GM12878 (cell line): ENCODE measurements around the gene TPCN1. TPM values are rescaled to one million over a fixed set of nuclear protein-coding genes. Genes with fewer than 3 reads are reported as not detected.

Experiments used
- ATAC-seq: fragments of 200-7000 bp; cut with Tn5 transposase; 3 replicates; pipeline ENCODE4 v1.9.1; 2020; ENCODE audit warnings: mild to moderate bottlenecking, moderate library complexity
- BruUV-seq: library from RNA; stranded (reverse); fragments of 400-500 nt; replicated peaks from 2 replicates; lab custom pipeline; 2021; lab: Mats Ljungman, UMichigan
- CTCF ChIA-PET: fragments of 300-600 bp; sonication (Branson Sonifier 250); formaldehyde crosslinking; extraction: SDS; loops from one replicate; lab custom pipeline; 2021; ENCODE audit warnings: inconsistent platforms; lab: Yijun Ruan, JAX
- POLR2A ChIA-PET: fragments of 350-600 bp; formaldehyde crosslinking; extraction: SDS; loops from one replicate; lab custom pipeline; 2021; ENCODE audit warnings: inconsistent platforms; lab: Charles Lee
- RAD21 ChIA-PET: fragments of 300-600 bp; sonication (Branson Sonifier 250); formaldehyde crosslinking; loops from one replicate; lab custom pipeline; 2023; ENCODE audit warnings: antibody characterized with exemption; ENCODE audit not compliant: unreplicated experiment; lab: Charles Lee
- SMC1A ChIA-PET: fragments of 300-600 bp; sonication (Branson Sonifier 250); formaldehyde crosslinking; loops from one replicate; lab custom pipeline; 2023; ENCODE audit not compliant: unreplicated experiment, uncharacterized antibody; lab: Charles Lee
- DNase-seq: peaks from one replicate; pipeline ENCODE4 v3.0.0-alpha.2; 2011; ENCODE audit warnings: low read depth, low spot score
- FAIRE-seq: peaks from 3 replicates; lab custom pipeline; 2011; peaks lifted over from hg19 to GRCh38; lab: Jason Lieb, UNC
- H2AFZ ChIP-seq: 2 replicates; pipeline ENCODE4 v1.6.0; 2011; ENCODE audit warnings: low read depth, low read length, control low read depth; ENCODE audit not compliant: control insufficient read depth
- H3K27ac ChIP-seq: 2 replicates; pipeline ENCODE4 v1.5.1; 2011; ENCODE audit warnings: control low read depth; ENCODE audit not compliant: control insufficient read depth, insufficient read depth
- H3K27me3 ChIP-seq, 2 experiments: replicated peaks in 1 of 2; 2 replicates each; pipeline versions ENCODE4 v1.6.0 to v1.6.1; 2011; ENCODE audit warnings: low read length in 1 of 2; ENCODE audit not compliant: control insufficient read depth in 2 of 2, insufficient read depth in 2 of 2
- H3K36me3 ChIP-seq, 2 experiments: 2 replicates each; pipeline ENCODE4 v1.5.1; 2011; ENCODE audit warnings: low read length in 1 of 2; ENCODE audit not compliant: control insufficient read depth in 2 of 2, insufficient read depth in 2 of 2
- H3K4me1 ChIP-seq: 2 replicates; pipeline ENCODE4 v1.6.1; 2011; ENCODE audit warnings: mild to moderate bottlenecking, low read length, moderate library complexity, mixed read lengths; ENCODE audit not compliant: control insufficient read depth, insufficient read depth
- H3K4me2 ChIP-seq: 2 replicates; pipeline ENCODE4 v1.6.0; 2011; ENCODE audit warnings: control low read depth; ENCODE audit not compliant: control insufficient read depth, insufficient read depth
- H3K4me3 ChIP-seq: fragments of 200-600 bp; sonication (generic); 2 replicates; pipeline ENCODE4 v1.5.1; 2016
- H3K79me2 ChIP-seq: 2 replicates; pipeline ENCODE4 v1.6.0; 2011; ENCODE audit warnings: low read length; ENCODE audit not compliant: control insufficient read depth, insufficient read depth
- H3K9ac ChIP-seq: 2 replicates; pipeline ENCODE4 v1.8.0; 2011; ENCODE audit warnings: low read length, control low read depth, mixed read lengths; ENCODE audit not compliant: control insufficient read depth, insufficient read depth
- H3K9me3 ChIP-seq: replicated peaks from 3 replicates; pipeline ENCODE4 v1.5.1; 2011; ENCODE audit warnings: mild to moderate bottlenecking, low read length; ENCODE audit not compliant: control insufficient read depth, insufficient read depth
- H4K20me1 ChIP-seq: 2 replicates; pipeline ENCODE4 v1.6.0; 2011; ENCODE audit not compliant: control insufficient read depth, insufficient read depth
- BMI1 ChIP-seq: fragments of 450-650 bp; IDR thresholded peaks from 2 replicates; pipeline ENCODE4 v1.6.1; 2016; ENCODE audit warnings: mild to moderate bottlenecking, moderate library complexity, borderline replicate concordance
- CBX3 ChIP-seq: fragments of 200-600 bp; sonication (generic); IDR thresholded peaks from 2 replicates; pipeline ENCODE4 v1.6.1; 2016; ENCODE audit warnings: low read depth, borderline replicate concordance
- EZH2 ChIP-seq: IDR thresholded peaks from 2 replicates; pipeline ENCODE4 v1.6.1; 2012; ENCODE audit warnings: low read depth, mild to moderate bottlenecking, control low read depth, inconsistent platforms, low read length, borderline replicate concordance; ENCODE audit not compliant: control insufficient read depth
- FOXK2 ChIP-seq: fragments of 450-650 bp; IDR thresholded peaks from 2 replicates; pipeline ENCODE4 v1.6.1; 2017; ENCODE audit warnings: mild to moderate bottlenecking, moderate library complexity
- NFIC ChIP-seq: IDR thresholded peaks from 2 replicates; pipeline ENCODE4 v1.6.1; 2012; ENCODE audit warnings: low read depth, mild to moderate bottlenecking, inconsistent platforms, low read length, moderate library complexity
- NFXL1 ChIP-seq: fragments of 450-650 bp; IDR thresholded peaks from 2 replicates; pipeline ENCODE4 v1.6.1; 2017; ENCODE audit warnings: antibody characterized with exemption, mild to moderate bottlenecking, borderline replicate concordance
- RELB ChIP-seq: fragments of 450-650 bp; IDR thresholded peaks from 2 replicates; pipeline ENCODE4 v1.6.1; 2017; ENCODE audit warnings: low read depth, mild to moderate bottlenecking, moderate library complexity
- TCF12 ChIP-seq: IDR thresholded peaks from 2 replicates; pipeline ENCODE4 v1.6.1; 2011; ENCODE audit warnings: low read depth, mild to moderate bottlenecking, low read length
- ZBTB40 ChIP-seq: fragments of 450-650 bp; IDR thresholded peaks from 2 replicates; pipeline ENCODE4 v1.6.1; 2016; ENCODE audit warnings: mild to moderate bottlenecking, moderate library complexity, borderline replicate concordance
- WGBS: methylation state at CpG from one replicate; pipeline ENCODE4 v1.1.6; 2016; ENCODE audit warnings: low lambda C conversion rate; ENCODE audit not compliant: insufficient replicate concordance, insufficient coverage; ENCODE audit errors: missing lambda C conversion rate; 5-methylcytosine and 5-hydroxymethylcytosine counted together
- in situ Hi-C: fragments of 300-500 bp; cut with MboI; formaldehyde crosslinking; loops from 9 replicates; pipeline ENCODE4 v1.14.3; 2018; ENCODE audit warnings: mixed read lengths
- intact Hi-C: fragments of 100-400 bp; cut with micrococcal nuclease; formaldehyde crosslinking; loops from one replicate; pipeline ENCODE4 v1.14.2; 2022; ENCODE audit not compliant: unreplicated experiment
- polyA plus RNA-seq, 11 experiments: library from polyadenylated mRNA; depleted of rRNA in 4 of 11; unstranded in 6 of 11; stranded (reverse) in 5 of 11; fragments of >200 nt; fragmentation: Nextera tagmentation in 4 of 11; fragmentation: Illumina TruSeq in 1 of 11; extraction: Ambion mirVana in 4 of 11; extraction: Trizol in 1 of 11; gene quantifications; 1 replicate in 1 of 11; 2 replicates in 10 of 11; pipeline versions ENCODE4 v1.2.1 to v1.2.3, GENCODE V29; 2011 to 2016; ENCODE audit warnings: inconsistent platforms in 2 of 11, missing spikeins in 2 of 11, low read depth in 1 of 11
- total RNA-seq, 4 experiments: library from RNA; depleted of rRNA in 3 of 4; stranded (reverse); fragments of >200 nt in 3 of 4; fragmentation: Illumina TruSeq in 1 of 4; extraction: Trizol in 1 of 4; gene quantifications; 2 replicates each; pipeline versions ENCODE4 v1.2.1 to v1.2.3, GENCODE V29; 2013 to 2021

TPCN1 gene
- total and polyA plus RNA-seq, 10 of the 15 experiments (the other 5 are each of a cell fraction or from before 2014, with no cell fraction given): 0.79 to 30.9 (median 19.4) TPM

- Histone ChIP-seq H3K9ac (no peak overlapping the region), H3K36me3 (peaks cover 8 to 22% of the 10 kb centered on the region in 2 experiments), H3K9me3 (no peaks in the 10 kb centered on the region), H3K27me3 (no peaks in the 10 kb centered on the region), H2AFZ (no peak overlapping the region), H3K4me1 (no peaks in the 10 kb centered on the region), H3K27ac (no peak overlapping the region), H3K79me2 (no peaks in the 10 kb centered on the region), H4K20me1 (no peaks in the 10 kb centered on the region), H3K4me3 (no peak overlapping the region), H3K4me2 (no peak overlapping the region)
- 95% methylated on average over 5 of the region's 5 CpGs for WGBS
- no peak; the same call in 2 of the 3 replicates for ATAC-seq
- in situ Hi-C loops (no loop called here), intact Hi-C loops (no loop called here)
- no peak for FAIRE-seq
- ChIA-PET RAD21 (no interaction called here), POLR2A (no interaction called here), CTCF (interaction anchor here (1.9 kb wide), 1 partner anchor 93 kb away, joined by 6 read pairs; no protein-coding TSS in a partner anchor)
- BruUV-seq: no TSS peak
- DNase-seq: no peak
- TF ChIP-seq NFXL1 (no peak), NFIC (no peak), FOXK2 (no peak), TCF12 (no peak)
- TF ChIP-seq, all 136 proteins: peak for 0
- SMC1A ChIA-PET: interaction anchor here (1.0 kb wide), 1 partner anchor 93 kb away, joined by 3 read pairs; no protein-coding TSS in a partner anchor
These were observed 69.2 kb downstream of the TPCN1 start for GRCh38 chr12:113290506-113290905.

GRCh38 chr12:113291586-113291985 is 70.3 kb downstream of the TPCN1 start:
- no TSS peak for BruUV-seq
- H3K36me3 ChIP-seq: peaks cover 8 to 18% of the 10 kb centered on the region in 2 experiments

More at GRCh38 chr12:113291586-113291985, 70.3 kb downstream of the TPCN1 start:
- TF ChIP-seq CBX3: no peak
- no peak for TF ChIP-seq RELB
- TF ChIP-seq BMI1: no peak
- TF ChIP-seq ZBTB40: no peak
- TF ChIP-seq EZH2: no peak
- no peak for DNase-seq
- no peaks in the 10 kb centered on the region for H3K9me3 ChIP-seq
- over 99% methylated on average over 15 of the region's 17 CpGs for WGBS
- no peaks in the 10 kb centered on the region for H3K4me1 ChIP-seq
- in situ Hi-C loops (no loop called here), intact Hi-C loops (no loop called here)
- no peak for FAIRE-seq
- ChIA-PET RAD21 (no interaction called here), CTCF (no interaction called here), SMC1A (no interaction called here), POLR2A (no interaction called here)
- H2AFZ ChIP-seq: no peak overlapping the region
- no peak for ATAC-seq
- H3K27me3 ChIP-seq: no peaks in the 10 kb centered on the region
- H3K27ac ChIP-seq: no peak overlapping the region
- H3K9ac ChIP-seq: no peak overlapping the region
- H3K4me3 ChIP-seq: no peak overlapping the region
- no peaks in the 10 kb centered on the region for H4K20me1 ChIP-seq
- H3K79me2 ChIP-seq: no peaks in the 10 kb centered on the region
- H3K4me2 ChIP-seq: no peak overlapping the region
